WTC11 (cell line): Measurements from ENCODE around the gene HHAT. TPM values are rescaled to one million over a fixed set of nuclear protein-coding genes. Genes with fewer than 3 reads are reported as not detected.

ENCODE experiments used
- ATAC-seq: fragments of 200-7000 bp; cut with Tn5 transposase; 2 replicates; pipeline ENCODE4 v1.10.0; 2021; ENCODE audit warnings: mild to moderate bottlenecking, moderate library complexity
- CTCF ChIA-PET: fragments of 300-600 bp; sonication (Branson Sonifier 250); formaldehyde crosslinking; loops from one replicate; lab custom pipeline; 2021; ENCODE audit warnings: antibody characterized with exemption; lab: Charles Lee
- POLR2A ChIA-PET: fragments of 350-600 bp; sonication (Branson Sonifier 250); formaldehyde crosslinking; loops from one replicate; lab custom pipeline; 2021; ENCODE audit warnings: antibody characterized with exemption; lab: Charles Lee
- DNase-seq: peaks from one replicate; pipeline ENCODE4 v3.0.0; 2021; ENCODE audit warnings: low spot score
- H3K27ac Mint-ChIP-seq: 2 replicates; pipeline ENCODE4 v1.8.0; 2021; ENCODE audit warnings: mixed read lengths
- H3K27me3 Mint-ChIP-seq: 2 replicates; pipeline ENCODE4 v1.8.0; 2021; ENCODE audit warnings: low read depth, mild to moderate bottlenecking, moderate library complexity, mixed read lengths
- H3K36me3 Mint-ChIP-seq: 2 replicates; pipeline ENCODE4 v1.8.0; 2021; ENCODE audit warnings: mixed read lengths
- H3K4me1 Mint-ChIP-seq: 2 replicates; pipeline ENCODE4 v1.8.0; 2022; ENCODE audit warnings: mixed read lengths
- H3K4me3 Mint-ChIP-seq: 2 replicates; pipeline ENCODE4 v1.8.0; 2021; ENCODE audit warnings: mild to moderate bottlenecking, moderate library complexity, mixed read lengths
- H3K9me3 Mint-ChIP-seq: 2 replicates; pipeline ENCODE4 v1.8.0; 2021; ENCODE audit warnings: mixed read lengths
- ATF6 ChIP-seq: sonication (generic); formaldehyde crosslinking; IDR thresholded peaks from 2 replicates; pipeline ENCODE4 v1.8.1; 2023; ENCODE audit warnings: mild to moderate bottlenecking, missing genetic modification reagents
- CBFB ChIP-seq: sonication (generic); formaldehyde crosslinking; IDR thresholded peaks from 2 replicates; pipeline ENCODE4 v1.8.1; 2022; ENCODE audit warnings: mild to moderate bottlenecking, low read depth, missing genetic modification reagents
- CREB1 ChIP-seq: sonication (generic); formaldehyde crosslinking; IDR thresholded peaks from 2 replicates; pipeline ENCODE4 v1.8.0; 2023; ENCODE audit warnings: mild to moderate bottlenecking, missing genetic modification reagents
- ELF4 ChIP-seq: sonication (generic); formaldehyde crosslinking; IDR thresholded peaks from 2 replicates; pipeline ENCODE4 v1.8.1; 2022; ENCODE audit warnings: low read depth, mild to moderate bottlenecking, moderate library complexity, missing genetic modification reagents
- FOXJ3 ChIP-seq: sonication (generic); formaldehyde crosslinking; IDR thresholded peaks from 2 replicates; pipeline ENCODE4 v1.9.0; 2021; ENCODE audit warnings: missing genetic modification reagents, mild to moderate bottlenecking, borderline replicate concordance
- FOXP1 ChIP-seq: sonication (generic); formaldehyde crosslinking; IDR thresholded peaks from 2 replicates; pipeline ENCODE4 v1.8.0; 2022; ENCODE audit warnings: missing genetic modification reagents, mild to moderate bottlenecking, moderate library complexity, borderline replicate concordance
- FOXP4 ChIP-seq: sonication (generic); formaldehyde crosslinking; IDR thresholded peaks from 2 replicates; pipeline ENCODE4 v1.8.0; 2022; ENCODE audit warnings: mild to moderate bottlenecking, missing genetic modification reagents
- MYBL2 ChIP-seq: sonication (generic); formaldehyde crosslinking; IDR thresholded peaks from 2 replicates; pipeline ENCODE4 v1.8.1; 2023; ENCODE audit warnings: mild to moderate bottlenecking, moderate library complexity, missing genetic modification reagents
- NFE2L1 ChIP-seq: sonication (generic); formaldehyde crosslinking; IDR thresholded peaks from 2 replicates; pipeline ENCODE4 v1.8.1; 2023; ENCODE audit warnings: missing genetic modification reagents
- PRRX2 ChIP-seq: fragments of 250-450 bp; sonication (Bioruptor Pico); IDR thresholded peaks from 2 replicates; pipeline ENCODE4 v1.8.0; 2021; ENCODE audit warnings: mild to moderate bottlenecking
- SMAD3 ChIP-seq: sonication (generic); formaldehyde crosslinking; IDR thresholded peaks from 2 replicates; pipeline ENCODE4 v1.8.0; 2022; ENCODE audit warnings: missing genetic modification reagents, mild to moderate bottlenecking, borderline replicate concordance
- SMAD4 ChIP-seq: sonication (generic); formaldehyde crosslinking; IDR thresholded peaks from 2 replicates; pipeline ENCODE4 v1.8.0; 2022; ENCODE audit warnings: mild to moderate bottlenecking, missing genetic modification reagents
- STAT6 ChIP-seq: sonication (generic); formaldehyde crosslinking; conservative IDR thresholded peaks from 2 replicates; pipeline ENCODE4 v1.8.1; 2023; ENCODE audit warnings: mild to moderate bottlenecking, low read depth, missing genetic modification reagents, moderate library complexity
- ZNF219 ChIP-seq: sonication (generic); formaldehyde crosslinking; IDR thresholded peaks from 2 replicates; pipeline ENCODE4 v1.8.0; 2023; ENCODE audit warnings: missing genetic modification reagents, mild to moderate bottlenecking, borderline replicate concordance
- total RNA-seq: library from RNA; stranded (reverse); gene quantifications from 3 replicates; pipeline ENCODE4 v1.2.3, GENCODE V29; 2021
- TF ChIP-seq, protein P1 (sequence below): fragments of 250-450 bp; sonication (Bioruptor Pico); conservative IDR thresholded peaks from 2 replicates; pipeline ENCODE4 v1.9.0; 2021; ENCODE audit warnings: mild to moderate bottlenecking
- TF ChIP-seq, protein P2 (sequence below): sonication (generic); formaldehyde crosslinking; IDR thresholded peaks from 2 replicates; pipeline ENCODE4 v1.8.0; 2023; ENCODE audit warnings: mild to moderate bottlenecking, missing genetic modification reagents
- TF ChIP-seq, protein P3 (sequence below): fragments of 200-600 bp; IDR thresholded peaks from 2 replicates; pipeline ENCODE4 v1.8.0; 2022; ENCODE audit warnings: antibody characterized with exemption

Gene HHAT
- total RNA-seq, 1 experiment from 2014 or later: 0.39 TPM

DNA sequence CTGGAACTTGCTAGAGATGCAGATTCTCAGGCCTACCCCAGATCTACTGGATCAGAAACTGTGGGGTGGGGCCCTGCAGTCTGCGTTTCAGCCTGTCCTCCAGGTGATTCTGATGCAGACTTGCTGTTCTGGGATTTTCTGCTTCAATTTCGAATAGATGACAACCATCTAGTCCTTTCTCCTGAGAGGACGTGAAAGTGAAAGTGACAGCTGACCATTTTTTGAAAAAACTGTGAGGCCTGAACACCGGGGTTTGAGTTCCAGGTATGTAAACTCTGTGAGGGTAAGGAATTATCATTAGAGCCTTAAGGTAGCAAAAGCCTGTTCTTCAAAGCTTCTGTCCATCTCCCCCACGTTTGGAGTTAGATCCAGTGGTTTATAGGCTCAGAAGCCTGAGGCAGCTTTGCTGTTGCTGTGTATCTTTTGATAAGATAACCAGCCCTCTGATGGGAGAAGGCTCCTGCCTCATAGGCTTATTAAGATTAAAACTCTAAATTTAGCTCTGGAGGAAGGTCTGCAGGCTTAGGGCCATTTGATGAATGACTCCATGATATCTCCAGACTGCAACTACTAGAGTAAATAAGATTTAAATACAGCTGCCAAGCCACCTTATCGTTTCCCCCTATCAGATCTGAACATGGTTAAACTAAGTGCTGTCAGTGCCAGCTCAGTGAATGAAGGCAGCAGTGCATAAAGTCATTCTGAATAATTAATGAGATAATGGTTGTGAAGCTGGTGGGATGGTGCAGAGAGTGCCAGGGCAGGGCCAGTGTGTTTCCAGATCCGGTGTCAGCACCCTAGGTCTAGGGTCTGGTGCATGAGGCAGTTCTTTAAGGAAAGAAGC, 335.2 kb downstream of the HHAT start:
- CTCF ChIA-PET: no interaction called here
- Mint-ChIP-seq H3K9me3 (peaks cover 7% of the 10 kb centered on the region; the same call in 1 of the 2 replicates), H3K27ac (no peak overlapping the region), H3K4me3 (no peak overlapping the region), H3K27me3 (no peaks in the 10 kb centered on the region), H3K4me1 (no peaks in the 10 kb centered on the region), H3K36me3 (no peaks in the 10 kb centered on the region)
- no peak for ATAC-seq
- TF ChIP-seq SMAD4 (CRISPR knock-in tag) (no peak), FOXP1 (no peak), FOXP4 (CRISPR knock-in tag) (no peak), ATF6 (CRISPR knock-in tag) (no peak), ZNF219 (no peak)
- no peak for DNase-seq
- POLR2A ChIA-PET: no interaction called here

DNA sequence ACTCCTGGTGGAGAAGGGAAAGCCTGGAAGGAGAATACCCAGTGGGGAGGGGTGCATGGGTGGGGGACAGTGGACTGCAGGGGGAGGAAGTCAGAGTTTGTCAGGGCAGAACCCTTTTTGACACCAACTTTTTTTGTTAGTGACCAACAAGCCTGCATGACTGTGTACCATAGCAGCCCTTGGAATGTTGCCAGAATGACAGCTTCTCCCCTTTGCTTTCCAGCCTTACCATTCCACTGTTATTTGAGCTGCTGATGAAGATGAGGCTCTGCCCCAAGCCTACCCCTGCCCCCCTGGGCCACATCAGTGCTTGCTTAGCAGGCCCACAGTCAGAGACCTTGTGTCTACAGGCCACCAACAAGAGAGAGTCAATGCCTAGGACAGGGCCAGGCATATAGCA, 341.2 kb downstream of the HHAT start:
- CTCF ChIA-PET: no interaction called here
- TF ChIP-seq NFE2L1 (CRISPR knock-in tag): no peak
- no peak for TF ChIP-seq PRRX2
- TF ChIP-seq MYBL2 (CRISPR knock-in tag): no peak
- Mint-ChIP-seq H3K9me3 (no peaks in the 10 kb centered on the region), H3K4me1 (no peaks in the 10 kb centered on the region), H3K36me3 (no peaks in the 10 kb centered on the region), H3K4me3 (no peak overlapping the region), H3K27me3 (no peaks in the 10 kb centered on the region), H3K27ac (no peak overlapping the region)
- ATAC-seq: no peak
- POLR2A ChIA-PET: no interaction called here
- no peak for DNase-seq

DNA sequence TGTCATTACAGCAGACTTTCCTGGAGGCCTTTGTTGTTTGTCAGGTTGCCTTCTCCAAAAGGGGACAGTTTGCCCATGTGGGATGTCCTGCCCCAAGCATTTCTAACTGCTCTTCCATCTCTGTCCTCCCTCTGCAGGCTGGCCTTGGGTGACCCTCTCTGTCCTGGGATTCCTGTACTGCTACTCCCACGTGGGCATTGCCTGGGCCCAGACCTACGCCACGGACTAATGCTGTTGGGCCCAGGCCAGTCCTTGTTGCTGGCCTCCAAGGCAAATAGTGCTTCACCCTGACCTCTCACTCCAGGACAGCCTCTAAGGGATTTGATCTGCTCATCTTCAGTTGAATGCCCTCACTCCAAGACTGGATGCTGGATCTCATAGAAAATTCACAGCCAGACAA, 345.4 kb downstream of the HHAT start:
- Mint-ChIP-seq H3K9me3 (no peaks in the 10 kb centered on the region), H3K4me3 (no peak overlapping the region), H3K27ac (no peak overlapping the region), H3K27me3 (no peaks in the 10 kb centered on the region), H3K36me3 (no peaks in the 10 kb centered on the region), H3K4me1 (no peaks in the 10 kb centered on the region)
- TF ChIP-seq, protein P1, sequence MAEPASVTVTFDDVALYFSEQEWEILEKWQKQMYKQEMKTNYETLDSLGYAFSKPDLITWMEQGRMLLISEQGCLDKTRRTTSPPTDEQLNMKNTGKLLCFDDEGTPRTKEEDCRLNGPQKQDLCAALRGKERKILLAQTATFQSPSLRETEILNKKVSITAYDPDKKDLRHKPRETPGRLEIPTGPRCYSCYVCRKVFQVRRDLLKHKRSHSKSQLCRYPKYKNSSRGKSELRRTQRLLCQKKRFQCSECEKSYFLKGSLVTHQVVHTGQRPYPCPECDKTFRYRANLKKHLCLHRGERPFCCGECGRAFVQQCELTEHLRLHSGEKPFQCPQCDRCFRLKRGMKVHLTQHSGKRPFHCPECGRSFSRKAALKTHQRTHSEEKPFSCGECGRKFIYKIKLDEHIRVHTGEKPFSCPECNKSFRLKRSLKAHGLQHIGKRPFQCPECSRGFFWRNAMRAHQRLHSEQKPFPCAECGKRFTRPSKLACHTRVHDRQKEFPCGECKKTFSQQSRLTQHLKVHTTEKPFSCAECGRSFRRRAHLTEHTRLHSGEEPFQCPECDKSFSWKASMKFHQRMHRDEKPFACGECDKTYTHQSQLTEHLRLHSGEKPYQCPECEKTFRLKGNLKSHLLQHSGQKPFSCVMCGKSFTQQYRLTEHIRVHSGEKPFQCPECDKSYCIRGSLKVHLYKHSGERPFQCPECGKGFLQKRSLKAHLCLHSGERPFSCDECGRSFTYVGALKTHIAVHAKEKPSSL: no peak
- no peak for TF ChIP-seq PRRX2
- TF ChIP-seq, protein P2, sequence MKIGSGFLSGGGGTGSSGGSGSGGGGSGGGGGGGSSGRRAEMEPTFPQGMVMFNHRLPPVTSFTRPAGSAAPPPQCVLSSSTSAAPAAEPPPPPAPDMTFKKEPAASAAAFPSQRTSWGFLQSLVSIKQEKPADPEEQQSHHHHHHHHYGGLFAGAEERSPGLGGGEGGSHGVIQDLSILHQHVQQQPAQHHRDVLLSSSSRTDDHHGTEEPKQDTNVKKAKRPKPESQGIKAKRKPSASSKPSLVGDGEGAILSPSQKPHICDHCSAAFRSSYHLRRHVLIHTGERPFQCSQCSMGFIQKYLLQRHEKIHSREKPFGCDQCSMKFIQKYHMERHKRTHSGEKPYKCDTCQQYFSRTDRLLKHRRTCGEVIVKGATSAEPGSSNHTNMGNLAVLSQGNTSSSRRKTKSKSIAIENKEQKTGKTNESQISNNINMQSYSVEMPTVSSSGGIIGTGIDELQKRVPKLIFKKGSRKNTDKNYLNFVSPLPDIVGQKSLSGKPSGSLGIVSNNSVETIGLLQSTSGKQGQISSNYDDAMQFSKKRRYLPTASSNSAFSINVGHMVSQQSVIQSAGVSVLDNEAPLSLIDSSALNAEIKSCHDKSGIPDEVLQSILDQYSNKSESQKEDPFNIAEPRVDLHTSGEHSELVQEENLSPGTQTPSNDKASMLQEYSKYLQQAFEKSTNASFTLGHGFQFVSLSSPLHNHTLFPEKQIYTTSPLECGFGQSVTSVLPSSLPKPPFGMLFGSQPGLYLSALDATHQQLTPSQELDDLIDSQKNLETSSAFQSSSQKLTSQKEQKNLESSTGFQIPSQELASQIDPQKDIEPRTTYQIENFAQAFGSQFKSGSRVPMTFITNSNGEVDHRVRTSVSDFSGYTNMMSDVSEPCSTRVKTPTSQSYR (CRISPR knock-in tag): no peak
- TF ChIP-seq FOXJ3: no peak
- TF ChIP-seq STAT6: no peak
- TF ChIP-seq CREB1: no peak
- TF ChIP-seq, protein P3, sequence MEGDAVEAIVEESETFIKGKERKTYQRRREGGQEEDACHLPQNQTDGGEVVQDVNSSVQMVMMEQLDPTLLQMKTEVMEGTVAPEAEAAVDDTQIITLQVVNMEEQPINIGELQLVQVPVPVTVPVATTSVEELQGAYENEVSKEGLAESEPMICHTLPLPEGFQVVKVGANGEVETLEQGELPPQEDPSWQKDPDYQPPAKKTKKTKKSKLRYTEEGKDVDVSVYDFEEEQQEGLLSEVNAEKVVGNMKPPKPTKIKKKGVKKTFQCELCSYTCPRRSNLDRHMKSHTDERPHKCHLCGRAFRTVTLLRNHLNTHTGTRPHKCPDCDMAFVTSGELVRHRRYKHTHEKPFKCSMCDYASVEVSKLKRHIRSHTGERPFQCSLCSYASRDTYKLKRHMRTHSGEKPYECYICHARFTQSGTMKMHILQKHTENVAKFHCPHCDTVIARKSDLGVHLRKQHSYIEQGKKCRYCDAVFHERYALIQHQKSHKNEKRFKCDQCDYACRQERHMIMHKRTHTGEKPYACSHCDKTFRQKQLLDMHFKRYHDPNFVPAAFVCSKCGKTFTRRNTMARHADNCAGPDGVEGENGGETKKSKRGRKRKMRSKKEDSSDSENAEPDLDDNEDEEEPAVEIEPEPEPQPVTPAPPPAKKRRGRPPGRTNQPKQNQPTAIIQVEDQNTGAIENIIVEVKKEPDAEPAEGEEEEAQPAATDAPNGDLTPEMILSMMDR: no peak
- no peak for TF ChIP-seq CBFB
- TF ChIP-seq ELF4 (CRISPR knock-in tag): no peak
- TF ChIP-seq MYBL2 (CRISPR knock-in tag): no peak
- TF ChIP-seq SMAD3: no peak
- ATAC-seq (no peak), DNase-seq (no peak)
- ChIA-PET POLR2A (no interaction called here), CTCF (interaction anchor here (0.5 kb wide), 1 partner anchor 113 kb away, joined by 4 read pairs; no protein-coding TSS in a partner anchor)
